H54 (cell line): ENCODE results near the gene MYRIP.
"Not testable (repeated sequence)": the region's sequence is repeated elsewhere in the genome, so short reads cannot be mapped to it uniquely, and the experiment has no call there.

Experiments
- DNase-seq: peaks from one replicate; pipeline ENCODE4 v3.0.0; 2011; ENCODE audit warnings: low spot score, mixed read lengths; ENCODE audit not compliant: insufficient read length
- FAIRE-seq: peaks from 3 replicates; lab custom pipeline; 2011; peaks lifted over from hg19 to GRCh38; lab: Jason Lieb, UNC
- POLR2A ChIP-seq: IDR thresholded peaks from 2 replicates; pipeline ENCODE4 v1.6.1; 2011; ENCODE audit warnings: low read depth, mild to moderate bottlenecking, low read length

Gene MYRIP

DNA sequence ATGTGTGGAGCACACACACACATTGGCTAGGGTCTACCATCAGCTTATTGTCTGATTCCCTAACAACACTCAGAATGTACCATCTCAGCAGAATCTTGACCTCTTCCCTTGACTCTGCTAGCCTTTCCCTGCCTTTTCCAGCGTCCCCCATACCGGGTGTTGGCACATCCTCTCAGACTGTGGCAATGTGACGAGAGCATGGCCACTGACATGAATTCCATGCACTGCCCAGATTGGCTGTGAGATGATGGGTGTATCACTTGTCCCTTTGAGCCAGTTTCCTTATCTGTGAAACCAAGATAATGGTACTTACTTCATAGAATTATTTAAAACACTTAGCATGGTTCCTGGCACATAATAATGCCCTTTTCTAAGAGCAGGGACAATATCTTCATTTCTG is 439.8 kb downstream of the MYRIP start:
- no peak for FAIRE-seq
- no peak for DNase-seq
- no peak for TF ChIP-seq POLR2A

- FAIRE-seq: no peak
- TF ChIP-seq POLR2A: no peak
- DNase-seq: no peak
Measured at GRCh38 chr3:40254491-40254890, 445.1 kb downstream of the MYRIP start.

DNA sequence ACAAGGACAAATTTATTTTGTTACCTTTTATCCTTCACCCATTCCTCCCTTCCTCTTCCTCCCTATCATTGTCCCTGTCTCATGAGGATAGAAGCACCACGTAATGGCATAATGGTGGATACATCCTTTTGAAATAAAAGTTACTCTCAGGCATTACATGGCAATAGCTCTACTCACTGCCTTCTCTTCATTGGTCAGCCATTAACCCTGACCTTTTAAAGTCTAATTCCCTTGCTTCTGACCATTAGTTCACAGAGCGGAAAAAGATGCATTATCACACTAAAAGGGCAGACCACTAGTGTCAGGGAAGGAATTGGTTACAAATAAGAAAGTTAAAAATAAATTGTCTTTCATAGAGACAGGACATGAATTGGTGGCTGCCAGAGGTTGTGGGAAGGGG is 445.5 kb downstream of the MYRIP start:
- no peak for FAIRE-seq
- no peak for DNase-seq
- TF ChIP-seq POLR2A: no peak

DNA sequence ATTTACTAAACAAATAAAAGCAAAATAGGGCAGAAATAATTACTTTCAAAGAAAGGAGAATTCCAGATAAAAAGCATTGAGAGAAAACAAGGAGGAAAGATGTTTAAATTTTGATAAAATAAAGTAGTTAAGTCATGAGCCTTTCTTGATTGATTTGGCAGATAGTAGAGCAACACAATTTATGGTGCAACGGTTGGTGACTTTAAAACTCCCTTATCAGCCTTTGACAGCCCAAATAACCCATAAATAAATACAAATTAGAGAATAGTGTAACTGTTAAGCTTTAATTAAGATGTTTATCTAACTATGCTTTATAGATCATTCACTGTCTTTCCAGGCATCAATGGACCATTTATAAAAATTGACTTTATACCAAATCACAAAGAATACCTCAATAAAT is 446.1 kb downstream of the MYRIP start:
- DNase-seq (no peak), FAIRE-seq (no peak)
- TF ChIP-seq POLR2A: no peak

DNA sequence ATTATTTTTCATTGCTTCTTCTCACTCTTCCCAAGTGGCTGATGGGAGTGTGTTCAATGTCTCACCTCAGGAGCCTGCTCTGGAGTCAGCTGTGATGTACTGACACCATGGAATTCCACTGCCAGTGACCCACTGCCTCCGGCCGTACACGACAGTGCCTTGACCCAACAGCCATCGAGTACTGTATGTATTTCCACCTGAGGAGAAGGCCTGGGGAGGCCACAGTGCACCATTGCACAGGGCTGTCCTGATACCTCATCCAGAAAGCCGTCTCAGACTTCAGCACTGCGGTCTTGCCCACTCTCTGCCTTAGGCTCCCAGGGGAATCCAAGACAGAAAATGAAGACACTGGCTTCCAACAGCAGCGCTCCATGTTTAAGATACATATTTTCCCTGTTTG is 448.7 kb downstream of the MYRIP start:
- no peak for TF ChIP-seq POLR2A
- DNase-seq: no peak
- FAIRE-seq: no peak

DNA sequence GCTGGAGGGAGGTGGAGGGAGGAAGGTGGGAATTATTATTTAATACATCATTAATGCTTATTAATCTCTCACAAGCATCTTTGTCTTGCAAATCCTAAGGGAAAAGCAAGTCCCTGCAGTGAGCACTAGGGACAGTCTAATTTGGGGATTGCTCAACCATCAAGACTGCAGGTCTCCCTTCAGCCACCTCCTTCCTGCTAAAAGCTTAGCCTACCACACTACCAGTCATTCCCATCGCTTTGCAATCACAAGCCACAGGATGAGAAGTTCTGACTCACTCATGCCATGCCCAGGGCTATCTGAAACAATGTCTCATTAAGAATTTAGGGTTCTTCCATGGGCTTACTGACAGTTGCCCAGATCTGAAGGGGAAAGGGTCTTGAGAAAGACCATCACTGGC is 449.1 kb downstream of the MYRIP start:
- FAIRE-seq (peak; percentile 96), DNase-seq (peak; percentile 40)
- no peak for TF ChIP-seq POLR2A

GRCh38 chr3:40262331-40262730 is 452.9 kb downstream of the MYRIP start:
- FAIRE-seq: no peak
- no peak for TF ChIP-seq POLR2A
- no peak for DNase-seq

- DNase-seq (no peak), FAIRE-seq (no peak)
- no peak for TF ChIP-seq POLR2A
Measured at GRCh38 chr3:40264451-40264850, 455.0 kb downstream of the MYRIP start.

DNA sequence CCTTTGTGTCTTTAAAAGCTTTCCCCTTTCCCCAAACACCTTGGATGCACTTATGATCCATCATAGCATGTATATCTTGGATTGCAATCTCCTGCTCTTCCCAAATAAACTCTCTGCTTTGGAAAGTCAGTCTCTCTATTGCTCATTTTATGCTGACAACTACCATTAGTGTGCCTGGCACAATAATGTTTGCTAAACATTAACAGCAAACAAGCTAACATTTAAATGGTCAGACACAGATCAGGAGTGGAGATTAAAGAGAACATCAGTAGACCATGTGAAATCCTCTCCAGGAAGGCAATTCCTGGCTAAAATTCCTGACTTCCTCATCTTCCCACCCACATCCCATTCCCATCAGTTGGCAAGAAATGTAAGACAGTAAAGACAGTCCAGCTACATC is 455.8 kb downstream of the MYRIP start:
- no peak for TF ChIP-seq POLR2A
- DNase-seq (no peak), FAIRE-seq (no peak)

DNA sequence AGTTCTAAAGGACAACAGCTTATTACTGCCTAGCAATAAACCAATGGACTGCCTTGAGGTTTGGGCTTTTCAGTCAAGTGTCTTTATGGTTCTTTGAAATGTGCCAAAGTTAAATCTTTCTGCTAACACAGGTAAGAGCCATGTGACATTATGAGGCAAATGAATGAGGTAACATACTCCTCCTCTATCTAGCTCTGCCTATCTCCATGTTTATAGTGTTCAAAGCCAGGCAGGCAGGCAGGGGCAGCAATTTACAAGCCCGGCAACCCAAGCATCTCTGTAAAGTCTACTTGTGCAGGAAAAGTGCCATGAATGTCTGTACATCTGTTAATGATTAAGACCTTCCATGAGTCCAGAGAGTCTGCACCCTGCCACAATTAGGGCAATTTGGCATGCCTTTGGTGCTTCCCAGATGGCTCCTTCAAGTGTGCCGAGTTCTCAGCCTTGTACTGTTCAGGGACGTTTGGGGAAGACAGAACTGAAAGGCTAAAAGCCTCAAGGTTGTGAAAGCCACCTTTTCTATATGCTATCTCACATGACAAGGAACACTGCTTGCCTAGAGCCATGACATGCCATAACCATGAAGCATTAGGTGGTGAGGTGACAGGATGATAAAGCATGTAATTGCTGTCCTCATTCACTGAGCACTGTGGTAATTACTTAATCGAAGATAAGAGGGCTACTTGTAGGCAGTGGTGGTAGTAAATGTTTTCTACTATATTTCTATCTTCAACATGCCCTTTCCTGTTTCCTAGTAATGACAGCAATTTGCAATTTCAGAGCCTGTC is 458.7 kb downstream of the MYRIP start:
- no peak for TF ChIP-seq POLR2A
- FAIRE-seq (no peak), DNase-seq (no peak)

- FAIRE-seq (no peak), DNase-seq (no peak)
- TF ChIP-seq POLR2A: no peak
Measured at GRCh38 chr3:40268802-40269524, 459.6 kb downstream of the MYRIP start.

- no peak for TF ChIP-seq POLR2A
- DNase-seq (no peak), FAIRE-seq (no peak)
Measured at GRCh38 chr3:40278791-40279190, 469.4 kb downstream of the MYRIP start.

DNA sequence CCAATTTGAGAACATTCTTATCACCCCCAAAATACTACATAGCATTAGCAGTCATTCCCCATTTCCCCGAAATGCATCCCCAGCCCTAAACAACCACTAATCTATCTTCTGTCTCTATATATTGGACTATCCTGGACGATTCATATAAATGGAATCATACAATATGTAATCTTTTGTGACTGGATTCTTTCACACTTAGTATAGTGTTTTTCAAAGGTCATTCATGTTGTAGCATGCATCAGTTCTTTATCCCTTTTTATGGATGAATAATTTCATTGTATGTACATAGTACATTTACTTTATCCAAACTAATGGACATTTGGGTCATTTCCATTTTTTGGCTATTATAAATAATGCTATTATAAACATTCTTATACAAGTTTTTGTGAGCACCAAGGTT is 472.6 kb downstream of the MYRIP start:
- DNase-seq (no peak), FAIRE-seq (no peak)
- TF ChIP-seq POLR2A: no peak

GRCh38 chr3:40283057-40283456 is 473.6 kb downstream of the MYRIP start:
- DNase-seq, FAIRE-seq: not testable (repeated sequence)

- TF ChIP-seq POLR2A: no peak
- FAIRE-seq: no peak
- DNase-seq: no peak
Measured at GRCh38 chr3:40287248-40287647, 477.8 kb downstream of the MYRIP start.

- TF ChIP-seq POLR2A: no peak
- no peak for FAIRE-seq
- DNase-seq: no peak
Measured at GRCh38 chr3:40290396-40290795, 481.0 kb downstream of the MYRIP start.
